Activated T-helper 1 cell treated with anti-CD3 and anti-CD28 coated beads, Interleukin-12 subunit alpha, Interleukin-12 subunit beta, Interleukin-2, Interleukin-4 antibody, amounts not matched to agents 30 ng/mL and 10 ng/mL and 1 ng/mL, durations not matched to agents 14 hours and 24 hours and 36 hours (primary cell): ENCODE measurements around the gene ZNF524. TPM values are rescaled to one million over a fixed set of nuclear protein-coding genes. Genes with fewer than 3 reads are reported as not detected.

Experiments
- DNase-seq: peaks from one replicate; pipeline ENCODE4 v3.0.0; 2021; ENCODE audit warnings: low spot score
- H3K27ac Mint-ChIP-seq: one replicate; pipeline ENCODE4 v1.8.0; 2021; ENCODE audit warnings: mild to moderate bottlenecking, mixed read lengths
- H3K27me3 Mint-ChIP-seq: one replicate; pipeline ENCODE4 v1.8.0; 2022; ENCODE audit warnings: mild to moderate bottlenecking, moderate library complexity, mixed read lengths; ENCODE audit not compliant: insufficient read depth
- H3K36me3 Mint-ChIP-seq: one replicate; pipeline ENCODE4 v1.8.0; 2021; ENCODE audit warnings: low read depth, mixed read lengths
- H3K4me1 Mint-ChIP-seq: one replicate; pipeline ENCODE4 v1.8.0; 2021; ENCODE audit warnings: low read depth, mixed read lengths
- H3K4me3 Mint-ChIP-seq: one replicate; pipeline ENCODE4 v1.8.0; 2021; ENCODE audit warnings: mild to moderate bottlenecking, moderate library complexity, mixed read lengths
- H3K9me3 Mint-ChIP-seq: one replicate; pipeline ENCODE4 v1.8.0; 2021; ENCODE audit warnings: mixed read lengths
- intact Hi-C: fragments of 100-400 bp; cut with micrococcal nuclease; formaldehyde crosslinking; loops from one replicate; pipeline ENCODE4 v1.15.1; 2024
- total RNA-seq: library from RNA; stranded (reverse); gene quantifications from 2 replicates; pipeline ENCODE4 v1.2.3, GENCODE V29; 2022

The ZNF524 gene
- total RNA-seq, 1 donor from 2014 or later: 22.9 TPM

- peaks cover 34% of the 10 kb centered on the region for H3K4me1 Mint-ChIP-seq
These were observed 51.1 kb downstream of the ZNF524 start for GRCh38 chr19:55651236-55651635.

GRCh38 chr19:55652311-55653128 is 52.4 kb downstream of the ZNF524 start:
- no peak overlapping the region for H3K27ac Mint-ChIP-seq
- intact Hi-C loops: loop anchor here (1.0 to 10.0 kb wide), 3 partner anchors 9 to 1518 kb away; partner anchors contain the start of genes CNOT3, ZNF581 and ZNF784
- DNase-seq: no peak
- H3K36me3 Mint-ChIP-seq: peaks cover 30% of the 10 kb centered on the region
- peak overlapping the region; percentile 93 for H3K4me3 Mint-ChIP-seq
- no peaks in the 10 kb centered on the region for H3K27me3 Mint-ChIP-seq
- H3K4me1 Mint-ChIP-seq: peaks cover 40% of the 10 kb centered on the region
- H3K9me3 Mint-ChIP-seq: no peaks in the 10 kb centered on the region

More at GRCh38 chr19:55651236-55651635, 51.1 kb downstream of the ZNF524 start:
- no peak for DNase-seq
- intact Hi-C loops: loop anchor here (10.0 kb wide), 1 partner anchor 1516 kb away; the partner anchor contains the start of gene CNOT3
- no peaks in the 10 kb centered on the region for H3K27me3 Mint-ChIP-seq
- H3K9me3 Mint-ChIP-seq: no peaks in the 10 kb centered on the region
- H3K27ac Mint-ChIP-seq: no peak overlapping the region
- H3K4me3 Mint-ChIP-seq: peak overlapping the region; percentile 13
- peaks cover 24% of the 10 kb centered on the region for H3K36me3 Mint-ChIP-seq

Other genes with a start within 250 kb of the ZNF524 start
- gene COX6B2, start 245.6 kb upstream of the ZNF524 start, total RNA-seq: 0.26 TPM in 1 of 2 replicates, not detected in the other
- 0.05 TPM in 1 of 2 replicates, not detected in the other for gene GARIN5B, start 237.0 kb upstream of the ZNF524 start, total RNA-seq
- 0.34 TPM in 1 of 2 replicates, not detected in the other for gene IL11, start 229.8 kb upstream of the ZNF524 start, total RNA-seq
- gene TMEM190, start 223.5 kb upstream of the ZNF524 start, total RNA-seq: not detected in 2 replicates
- 9.7 and 10.6 TPM in 2 replicates for gene TMEM238, start 216.0 kb upstream of the ZNF524 start, total RNA-seq
- 1,835 and 1,847 TPM in 2 replicates for gene RPL28, start 214.4 kb upstream of the ZNF524 start, total RNA-seq
- gene UBE2S, start 192.5 kb upstream of the ZNF524 start, total RNA-seq: 224 and 225 TPM in 2 replicates
- gene SHISA7, start 157.0 kb upstream of the ZNF524 start, total RNA-seq: not detected in 2 replicates
- 31.3 and 34.3 TPM in 2 replicates for gene ISOC2, start 138.6 kb upstream of the ZNF524 start, total RNA-seq
- gene C19orf85, start 135.5 kb upstream of the ZNF524 start, total RNA-seq: not detected in 2 replicates
- gene ZNF628, start 123.7 kb upstream of the ZNF524 start, total RNA-seq: 7.6 and 10.4 TPM in 2 replicates
- 23.1 and 26.1 TPM in 2 replicates for gene NAT14, start 115.1 kb upstream of the ZNF524 start, total RNA-seq
- gene SSC5D, start 111.9 kb upstream of the ZNF524 start, total RNA-seq: 0.24 and 0.65 TPM in 2 replicates
- gene SBK2, start 63.2 kb upstream of the ZNF524 start, total RNA-seq: not detected in 2 replicates
- not detected in 2 replicates for gene SBK3, start 54.7 kb upstream of the ZNF524 start, total RNA-seq
- gene ZNF579, start 19.4 kb upstream of the ZNF524 start, total RNA-seq: 10.2 and 11.7 TPM in 2 replicates
- gene FIZ1, start 771 bp upstream of the ZNF524 start, total RNA-seq: 24.2 and 24.7 TPM in 2 replicates
- 12.6 and 13.2 TPM in 2 replicates for gene ZNF865, start 5.4 kb downstream of the ZNF524 start, total RNA-seq
- 3.0 and 4.9 TPM in 2 replicates for gene ZNF784, start 24.3 kb downstream of the ZNF524 start, total RNA-seq
- 39.8 and 40.4 TPM in 2 replicates for gene ZNF580, start 40.7 kb downstream of the ZNF524 start, total RNA-seq
- 35.6 and 36.4 TPM in 2 replicates for gene ZNF581, start 43.4 kb downstream of the ZNF524 start, total RNA-seq
- 7.3 and 9.0 TPM in 2 replicates for gene CCDC106, start 47.9 kb downstream of the ZNF524 start, total RNA-seq
- 384 and 394 TPM in 2 replicates for gene U2AF2, start 54.7 kb downstream of the ZNF524 start, total RNA-seq
- 46.0 and 48.3 TPM in 2 replicates for gene EPN1, start 74.9 kb downstream of the ZNF524 start, total RNA-seq
- gene NLRP9, start 138.1 kb downstream of the ZNF524 start, total RNA-seq: not detected in 2 replicates
- gene RFPL4A, start 158.8 kb downstream of the ZNF524 start, total RNA-seq: not detected in 2 replicates
- gene RFPL4AL1, start 168.8 kb downstream of the ZNF524 start, total RNA-seq: not detected in 2 replicates
- gene NLRP11, start 231.7 kb downstream of the ZNF524 start, total RNA-seq: not detected in 2 replicates
- gene NLRP4, start 236.3 kb downstream of the ZNF524 start, total RNA-seq: not detected in 2 replicates